Stomach smooth muscle (tissue), 2 donors: ENCODE results near the gene SLC6A7.

Source experiments
- H3K27ac ChIP-seq: one replicate; pipeline ENCODE4 v1.7.0; 2013; ENCODE audit warnings: mild to moderate bottlenecking, low read length, inconsistent platforms
- H3K27me3 ChIP-seq, 2 donors: one replicate each; pipeline ENCODE4 v1.7.0; 2013; ENCODE audit warnings: low read length in 2 of 2; ENCODE audit not compliant: insufficient read depth in 2 of 2, control insufficient read depth in 1 of 2
- H3K36me3 ChIP-seq, 2 donors: one replicate each; pipeline ENCODE4 v1.7.0; 2013; ENCODE audit warnings: low read length in 2 of 2; ENCODE audit not compliant: control insufficient read depth in 2 of 2, insufficient read depth in 2 of 2
- H3K4me1 ChIP-seq: one replicate; pipeline ENCODE4 v1.7.0; 2013; ENCODE audit warnings: low read length; ENCODE audit not compliant: control insufficient read depth, insufficient read depth
- H3K4me3 ChIP-seq, 2 donors: one replicate each; pipeline ENCODE4 v1.7.0; 2013; ENCODE audit warnings: low read length in 2 of 2
- H3K9ac ChIP-seq, 2 donors: one replicate each; pipeline ENCODE4 v1.7.0; 2013; ENCODE audit warnings: low read length in 2 of 2, mild to moderate bottlenecking in 1 of 2
- H3K9me3 ChIP-seq, 2 donors: one replicate each; pipeline ENCODE4 v1.7.0; 2013; ENCODE audit warnings: low read length in 2 of 2; ENCODE audit not compliant: control insufficient read depth in 2 of 2
- donor health status: healthy.
- donor health status: Pancreatic carcinoma.

Gene SLC6A7

DNA sequence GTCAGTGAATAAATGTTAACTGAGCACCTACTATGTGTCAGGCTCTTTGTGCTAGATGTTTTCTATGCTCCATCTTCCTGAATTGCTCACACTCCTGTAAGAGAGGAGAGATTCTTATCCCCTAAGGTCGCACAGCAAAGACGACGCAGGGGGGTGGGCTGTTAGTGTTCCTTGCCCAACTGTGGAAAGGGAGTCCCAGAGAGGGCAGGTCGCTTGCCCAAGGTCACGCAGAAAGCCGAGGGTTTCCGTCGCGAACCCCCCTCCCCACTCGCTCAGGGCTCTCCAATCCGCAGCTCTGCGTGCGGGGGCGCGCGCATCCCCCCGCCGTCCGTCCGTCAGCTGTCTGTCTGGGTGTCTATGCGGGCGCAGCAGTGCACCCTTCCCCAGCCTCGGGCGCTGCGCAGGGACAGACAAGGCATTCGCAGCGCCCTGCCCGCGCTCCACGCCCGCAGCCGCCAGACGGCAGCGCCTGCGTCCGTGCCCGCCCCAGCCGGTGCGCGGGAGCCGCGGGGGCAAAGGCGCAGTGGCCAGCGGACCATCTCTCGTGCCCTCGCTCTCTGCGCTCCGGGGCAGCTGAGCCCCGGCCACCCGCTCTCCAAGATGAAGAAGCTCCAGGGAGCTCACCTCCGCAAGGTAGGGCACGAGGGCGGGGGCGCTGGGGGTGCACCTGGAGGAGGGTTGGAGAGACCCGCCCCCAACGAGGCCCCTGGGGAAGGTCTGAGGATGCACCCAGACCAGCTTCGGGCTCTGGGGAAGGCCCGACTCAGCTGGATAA, at the start of gene SLC6A7:
Gene SLC6A7 (plus strand): TSS at position 335 of the 775 bp plus-strand sequence. CDS start 266 bp downstream, at position 601.
- H3K4me3 ChIP-seq = peak within 1 kb of the TSS in 1 of 2 donors; percentile 15
- H3K9me3 ChIP-seq = no peaks in the 10 kb centered on the region
- H3K27me3 ChIP-seq = peaks cover 25 to 31% of the 10 kb centered on the region in 2 donors
- H3K27ac ChIP-seq = no peak within 1 kb of the TSS
- no peaks in the 10 kb centered on the region for H3K36me3 ChIP-seq
- H3K9ac ChIP-seq = no peak within 1 kb of the TSS
- peaks cover 5% of the 10 kb centered on the region for H3K4me1 ChIP-seq

DNA sequence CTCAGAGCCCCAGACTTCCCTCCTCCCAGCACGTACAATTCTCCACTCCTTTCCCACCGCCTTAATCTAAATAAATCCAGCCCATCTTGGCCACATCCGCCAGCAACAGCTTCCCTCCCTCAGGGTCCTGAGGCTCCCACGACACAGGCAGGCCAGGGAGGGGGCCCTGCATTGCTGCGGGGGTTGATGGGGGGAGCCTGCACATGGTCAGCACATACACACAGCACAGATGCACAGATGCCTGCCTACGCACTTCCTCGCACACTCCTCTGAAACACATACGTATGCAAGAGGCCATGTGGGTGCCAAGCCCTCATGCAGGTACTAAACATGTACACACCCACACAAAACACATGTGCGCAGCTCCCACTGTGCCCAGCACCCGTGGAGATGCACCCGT, 49.0 kb upstream of the SLC6A7 start:
- no peaks in the 10 kb centered on the region for H3K27me3 ChIP-seq
- H3K9ac ChIP-seq = peak overlapping the region in 1 of 2 donors; percentile 5
- H3K4me3 ChIP-seq = no peak overlapping the region
- H3K27ac ChIP-seq = peak overlapping the region; percentile 62
- no peaks in the 10 kb centered on the region for H3K36me3 ChIP-seq
- H3K9me3 ChIP-seq = no peaks in the 10 kb centered on the region
- peaks cover 70% of the 10 kb centered on the region for H3K4me1 ChIP-seq

DNA sequence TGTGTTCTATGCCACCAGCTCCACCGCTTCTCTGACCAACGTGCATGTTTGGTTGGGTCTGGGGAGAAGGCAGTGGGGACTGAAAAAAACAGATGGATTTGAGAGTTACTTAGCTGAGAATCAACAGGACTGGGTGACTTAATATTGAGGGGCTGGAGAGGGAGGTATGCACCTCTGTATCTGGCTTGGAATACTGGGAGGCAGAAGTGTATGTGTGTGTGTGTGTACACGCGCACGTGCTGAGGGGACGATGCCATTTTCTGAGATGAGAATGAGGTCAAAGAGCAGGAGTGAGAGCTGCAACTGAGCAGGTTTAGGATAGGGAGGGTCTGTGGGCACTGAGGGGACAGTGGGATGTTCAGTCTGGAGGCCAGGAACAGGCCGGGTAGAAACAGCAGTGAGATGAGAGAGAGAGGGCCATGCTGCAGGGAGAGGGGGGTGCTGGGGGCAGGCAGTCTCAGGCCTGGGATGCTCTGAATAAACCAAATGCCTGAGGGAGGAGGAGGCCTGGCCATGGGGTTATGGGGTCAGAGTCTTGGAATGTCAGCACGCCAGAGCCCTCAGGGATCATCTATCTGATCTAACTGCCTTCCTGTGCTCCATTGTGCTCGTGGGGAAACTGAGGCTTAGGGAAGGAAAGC, 48.2 kb upstream of the SLC6A7 start:
- Histone ChIP-seq H3K27ac (peak overlapping the region; percentile 37), H3K4me3 (no peak overlapping the region), H3K27me3 (no peaks in the 10 kb centered on the region), H3K4me1 (peaks cover 69% of the 10 kb centered on the region), H3K9me3 (no peaks in the 10 kb centered on the region), H3K36me3 (no peaks in the 10 kb centered on the region), H3K9ac (peak overlapping the region; percentile 21 to 28)

DNA sequence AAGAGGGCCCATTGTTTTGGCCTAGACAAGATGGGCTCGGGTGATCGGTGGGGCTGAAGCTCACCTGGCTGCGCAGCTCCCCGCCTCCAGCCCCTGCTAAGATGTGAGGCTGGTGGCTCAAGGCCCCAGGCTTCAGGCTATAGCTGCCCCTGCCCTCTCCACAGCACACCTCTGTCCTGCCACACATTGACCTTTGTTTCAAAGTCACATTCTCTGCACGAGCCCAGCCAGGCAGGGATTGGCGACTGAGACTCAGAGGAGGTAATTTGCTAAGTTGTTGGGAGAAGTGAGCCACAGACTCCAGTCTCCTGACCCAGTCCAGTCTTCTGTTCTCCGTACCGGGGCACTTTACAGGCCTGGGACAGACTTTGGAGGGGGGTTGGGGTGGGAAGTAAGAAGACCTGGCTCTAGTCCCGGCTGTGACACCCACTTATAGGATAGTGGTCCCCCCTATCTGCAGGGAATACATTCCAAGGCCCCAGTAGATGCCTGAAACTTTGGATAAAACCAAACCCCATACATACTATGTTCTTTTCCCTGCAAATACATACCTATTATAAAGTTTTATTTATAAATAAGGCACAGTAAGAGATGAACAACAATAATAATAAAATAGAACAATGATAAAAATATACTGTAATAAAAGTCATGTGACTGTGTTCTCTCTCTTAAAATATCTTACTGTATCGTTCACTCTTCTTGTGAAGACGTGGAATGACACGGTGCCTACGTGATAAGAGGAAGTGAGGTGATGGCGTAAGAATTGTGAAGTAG, 47.5 kb upstream of the SLC6A7 start:
- peak overlapping the region in 1 of 2 donors; percentile 28 for H3K9ac ChIP-seq
- no peaks in the 10 kb centered on the region for H3K36me3 ChIP-seq
- H3K27ac ChIP-seq = peak overlapping the region; percentile 55
- H3K4me1 ChIP-seq = peaks cover 62% of the 10 kb centered on the region
- H3K27me3 ChIP-seq = no peaks in the 10 kb centered on the region
- H3K4me3 ChIP-seq = peak overlapping the region in 1 of 2 donors; percentile 12
- no peaks in the 10 kb centered on the region for H3K9me3 ChIP-seq

DNA sequence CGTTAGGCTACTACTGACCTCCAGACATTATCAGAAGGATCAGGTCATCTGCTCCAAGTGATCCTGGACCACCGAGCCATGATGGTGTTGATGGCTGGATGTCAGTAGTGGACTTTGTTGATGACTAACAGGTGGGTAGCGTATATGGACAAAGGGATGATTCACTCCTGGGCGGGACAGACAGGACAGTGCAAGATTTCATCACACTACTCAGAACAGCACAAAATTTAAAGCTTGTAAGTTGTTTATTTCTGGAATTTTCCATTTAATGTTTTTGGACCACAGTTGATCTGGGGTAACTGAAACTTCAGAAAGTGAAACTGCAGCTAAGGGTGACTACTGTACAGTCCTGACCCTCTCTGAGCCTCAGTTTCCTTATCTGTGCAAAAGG, 46.9 kb upstream of the SLC6A7 start:
- no peak overlapping the region for H3K4me3 ChIP-seq
- H3K4me1 ChIP-seq = peaks cover 59% of the 10 kb centered on the region
- H3K27ac ChIP-seq = peak overlapping the region; percentile 55
- H3K9me3 ChIP-seq = no peaks in the 10 kb centered on the region
- no peaks in the 10 kb centered on the region for H3K36me3 ChIP-seq
- no peaks in the 10 kb centered on the region for H3K27me3 ChIP-seq
- peak overlapping the region in 1 of 2 donors; percentile 29 for H3K9ac ChIP-seq

DNA sequence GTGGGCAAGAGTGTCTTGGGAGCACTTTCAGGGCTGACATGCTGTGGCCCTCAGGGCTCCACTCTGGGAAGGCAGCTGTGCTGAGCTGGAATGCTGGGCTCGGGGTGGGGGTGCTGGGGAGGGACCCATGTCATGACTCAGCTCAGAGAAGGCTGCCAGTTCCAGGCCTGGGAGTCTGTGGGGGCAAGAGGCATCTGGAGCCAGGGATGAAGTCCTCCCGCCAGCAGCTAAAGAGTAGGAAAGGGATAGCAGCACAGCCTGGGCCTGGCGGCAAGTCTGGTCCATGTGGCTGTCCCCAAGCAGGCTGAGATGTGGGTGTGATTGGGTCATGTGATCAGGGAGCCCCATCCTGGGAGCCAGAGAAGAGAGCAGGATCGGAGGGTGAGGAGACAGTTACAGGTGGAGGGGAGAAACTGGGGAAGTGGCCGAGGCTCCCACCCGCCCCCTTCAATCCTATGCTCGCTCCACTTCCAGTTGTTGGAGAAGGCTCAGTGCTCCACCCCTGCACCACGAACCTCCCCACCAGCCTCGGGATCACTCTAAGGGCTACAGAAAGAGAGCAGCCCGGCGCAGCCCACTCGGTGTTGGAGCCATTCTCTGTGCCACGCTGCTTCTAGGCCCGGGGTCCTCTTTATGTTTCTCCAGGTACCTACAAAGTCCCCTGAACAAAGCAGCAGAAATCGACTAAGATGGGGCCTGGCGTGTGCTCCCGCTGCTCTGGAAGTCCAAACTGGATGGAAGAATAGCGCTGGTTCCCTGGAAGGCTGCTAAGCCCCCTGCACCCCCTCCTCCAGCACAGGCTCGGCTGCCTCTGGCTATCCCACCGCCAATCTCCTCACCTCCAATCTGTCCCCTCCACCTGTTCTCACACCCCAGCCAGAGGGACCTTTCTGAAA, 46.3 kb upstream of the SLC6A7 start:
- peak overlapping the region; percentile 55 for H3K27ac ChIP-seq
- H3K36me3 ChIP-seq = no peaks in the 10 kb centered on the region
- H3K4me3 ChIP-seq = peak overlapping the region in 1 of 2 donors; percentile 29
- peaks cover 59% of the 10 kb centered on the region for H3K4me1 ChIP-seq
- no peaks in the 10 kb centered on the region for H3K9me3 ChIP-seq
- peak overlapping the region in 1 of 2 donors; percentile 29 for H3K9ac ChIP-seq
- no peaks in the 10 kb centered on the region for H3K27me3 ChIP-seq

DNA sequence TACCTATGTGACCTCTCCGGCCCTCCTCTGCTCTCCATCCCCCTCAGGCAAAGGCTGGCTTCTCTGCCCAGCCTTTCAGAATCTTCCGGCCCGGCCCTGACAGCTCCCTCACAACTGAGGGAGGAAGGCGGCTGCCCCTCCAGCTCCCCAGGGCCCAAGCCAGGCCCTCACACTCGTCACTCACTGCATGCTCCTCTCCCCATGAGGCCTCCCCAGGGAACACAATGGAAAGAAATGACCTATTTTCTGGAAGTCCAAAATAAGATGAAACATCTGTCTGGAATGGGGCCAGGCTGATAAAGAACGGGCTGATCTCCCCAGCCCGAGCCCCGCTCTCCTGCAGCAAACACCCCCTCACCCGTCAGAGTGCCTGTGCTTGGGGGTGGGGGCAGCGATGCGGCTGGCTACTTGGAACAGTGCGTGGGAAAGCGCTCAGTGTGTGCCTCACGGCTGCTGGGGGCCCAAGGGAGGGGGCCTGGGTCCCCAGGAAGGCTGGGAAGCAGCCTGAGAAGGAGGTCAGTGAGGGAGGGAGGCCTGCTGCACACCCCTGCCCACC, 45.5 kb upstream of the SLC6A7 start:
- Histone ChIP-seq H3K9ac (no peak overlapping the region), H3K9me3 (no peaks in the 10 kb centered on the region), H3K4me1 (peaks cover 54% of the 10 kb centered on the region), H3K36me3 (no peaks in the 10 kb centered on the region), H3K4me3 (peak overlapping the region in 1 of 2 donors; percentile 29), H3K27me3 (no peaks in the 10 kb centered on the region), H3K27ac (peak overlapping the region; percentile 55)

DNA sequence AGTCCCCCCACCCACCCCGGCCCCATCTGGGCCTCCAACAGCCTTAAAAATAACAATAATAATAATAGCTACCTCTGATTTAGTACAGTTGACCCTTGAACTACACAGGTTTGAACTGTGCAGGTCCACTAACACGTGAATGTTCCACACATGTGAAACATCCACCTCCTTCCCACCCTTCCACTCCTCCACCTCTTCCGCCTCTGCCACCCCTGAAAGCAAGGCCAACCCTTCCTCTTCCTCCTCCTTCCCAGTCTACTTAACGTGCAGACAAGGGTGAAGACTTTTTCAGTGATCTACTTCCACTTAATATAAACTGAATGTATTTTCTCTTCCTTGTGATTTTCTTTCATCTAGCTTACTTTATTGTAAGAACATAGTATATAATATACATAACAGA, 45.0 kb upstream of the SLC6A7 start:
- peaks cover 53% of the 10 kb centered on the region for H3K4me1 ChIP-seq
- H3K27me3 ChIP-seq = no peaks in the 10 kb centered on the region
- no peak overlapping the region for H3K27ac ChIP-seq
- no peak overlapping the region for H3K9ac ChIP-seq
- H3K36me3 ChIP-seq = no peaks in the 10 kb centered on the region
- H3K9me3 ChIP-seq = no peaks in the 10 kb centered on the region
- no peak overlapping the region for H3K4me3 ChIP-seq

DNA sequence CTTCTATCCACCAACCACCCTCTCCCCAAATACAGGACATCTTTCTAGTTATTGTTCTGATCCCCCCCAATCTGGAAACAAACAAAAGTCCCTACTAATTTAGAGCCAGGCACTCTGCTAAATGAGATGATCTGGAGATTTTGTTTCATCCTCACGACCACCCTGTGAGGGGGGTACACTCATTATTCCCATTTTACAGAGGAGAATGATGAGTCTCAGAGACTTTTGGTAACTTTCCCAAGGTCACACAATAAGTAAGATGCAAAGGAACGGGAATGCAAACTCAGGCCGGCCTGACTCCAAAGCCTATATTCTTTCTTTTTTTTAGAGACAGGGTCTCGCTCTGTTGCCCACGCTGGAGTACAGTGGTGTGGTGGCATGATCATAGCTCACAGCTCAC, 43.6 kb upstream of the SLC6A7 start:
- no peak overlapping the region for H3K4me3 ChIP-seq
- H3K27ac ChIP-seq = peak overlapping the region; percentile 18
- peaks cover 40% of the 10 kb centered on the region for H3K4me1 ChIP-seq

More for the DNA sequence above, 43.6 kb upstream of the SLC6A7 start:
- no peaks in the 10 kb centered on the region for H3K27me3 ChIP-seq
- no peak overlapping the region for H3K9ac ChIP-seq
- no peaks in the 10 kb centered on the region for H3K36me3 ChIP-seq
- H3K9me3 ChIP-seq = no peaks in the 10 kb centered on the region
